B cell (primary cell): Measurements from ENCODE around the gene CACNA2D2. TPM values are rescaled to one million over a fixed set of nuclear protein-coding genes. Genes with fewer than 3 reads are reported as not detected.

Source experiments
- ATAC-seq: fragments of 200-7000 bp; cut with Tn5 transposase; one replicate; pipeline ENCODE4 v1.10.0; 2021; ENCODE audit warnings: low read depth, mild to moderate bottlenecking, moderate number of reproducible peaks, moderate library complexity
- CTCF ChIA-PET: fragments of 350-600 bp; sonication (Branson Sonifier 250); formaldehyde crosslinking; loops from one replicate; lab custom pipeline; 2021; ENCODE audit warnings: antibody characterized with exemption, inconsistent platforms; lab: Charles Lee
- POLR2A ChIA-PET: fragments of 350-600 bp; sonication (Branson Sonifier 250); formaldehyde crosslinking; loops from one replicate; lab custom pipeline; 2021; ENCODE audit warnings: antibody characterized with exemption; lab: Charles Lee
- DNase-seq: peaks from one replicate; pipeline ENCODE4 v3.0.0; 2013
- H2AFZ ChIP-seq: 2 replicates; pipeline ENCODE4 v1.6.1; 2012; ENCODE audit warnings: mild to moderate bottlenecking, low read depth, low read length; ENCODE audit not compliant: insufficient read depth, poor library complexity, severe bottlenecking
- H3K27ac ChIP-seq, 2 donors: 1 replicate in 1 of 2; 2 replicates in 1 of 2; pipeline ENCODE4 v1.5.1; 2012 to 2013; ENCODE audit warnings: low read length in 2 of 2, mild to moderate bottlenecking in 2 of 2, moderate library complexity in 1 of 2
- H3K27me3 ChIP-seq, 4 experiments: fragments of 200-600 bp in 1 of 4; sonication (generic) in 1 of 4; replicated peaks in 1 of 4; 1 replicate in 2 of 4; 2 replicates in 2 of 4; pipeline versions ENCODE4 v1.6.1 to v1.7.0; 2013 to 2016; ENCODE audit warnings: low read length in 3 of 4, mild to moderate bottlenecking in 2 of 4, mixed read lengths in 1 of 4, moderate library complexity in 1 of 4; ENCODE audit not compliant: insufficient read depth in 4 of 4, control insufficient read depth in 3 of 4; ENCODE audit errors: control extremely low read depth in 1 of 4
- H3K36me3 ChIP-seq, 2 experiments: replicated peaks in 1 of 2; 1 replicate in 1 of 2; 2 replicates in 1 of 2; pipeline versions ENCODE4 v1.6.1 to v1.7.1; 2013; ENCODE audit warnings: low read length in 1 of 2; ENCODE audit not compliant: insufficient read depth in 2 of 2, control insufficient read depth in 1 of 2; ENCODE audit errors: control extremely low read depth in 1 of 2, extremely low read depth in 1 of 2
- H3K4me1 ChIP-seq, 2 donors: fragments of 200-600 bp in 1 of 2; sonication (generic) in 1 of 2; 1 replicate in 1 of 2; 2 replicates in 1 of 2; pipeline versions ENCODE4 v1.5.1 to v1.6.1; 2013 to 2017; ENCODE audit warnings: low read length in 2 of 2; ENCODE audit not compliant: control insufficient read depth in 2 of 2, insufficient read depth in 2 of 2
- H3K4me2 ChIP-seq: replicated peaks from 2 replicates; pipeline ENCODE3; 2012; ENCODE audit warnings: mild to moderate bottlenecking, low read depth, low read length; ENCODE audit not compliant: poor library complexity, severe bottlenecking
- H3K4me3 ChIP-seq, 5 experiments: fragments of 200-600 bp in 1 of 5; sonication (generic) in 1 of 5; 1 replicate in 3 of 5; 2 replicates in 2 of 5; pipeline versions ENCODE4 v1.5.1 to v1.7.0; 2011 to 2016; ENCODE audit warnings: low read length in 4 of 5, mild to moderate bottlenecking in 4 of 5, low read depth in 2 of 5, control low read depth in 1 of 5, moderate library complexity in 1 of 5; ENCODE audit not compliant: insufficient read depth in 1 of 5; ENCODE audit errors: control extremely low read depth in 1 of 5, extremely low read depth in 1 of 5
- H3K79me2 ChIP-seq: fragments of 200-600 bp; sonication (generic); one replicate; pipeline ENCODE4 v1.6.0; 2016; ENCODE audit warnings: low read length; ENCODE audit not compliant: control insufficient read depth, insufficient read depth
- H3K9ac ChIP-seq: fragments of 200-600 bp; sonication (generic); 2 replicates; pipeline ENCODE4 v1.6.1; 2017; ENCODE audit warnings: mild to moderate bottlenecking, low read length, moderate library complexity
- H3K9me3 ChIP-seq, 3 donors: one replicate each; pipeline versions ENCODE4 v1.6.1 to v1.7.1; 2013; ENCODE audit warnings: low read length in 2 of 3; ENCODE audit not compliant: control insufficient read depth in 2 of 3, insufficient read depth in 1 of 3; ENCODE audit errors: control extremely low read depth in 1 of 3
- H4K20me1 ChIP-seq: 2 replicates; pipeline ENCODE4 v1.6.0; 2012; ENCODE audit warnings: mild to moderate bottlenecking, low read length; ENCODE audit not compliant: insufficient read depth, control insufficient read depth, poor library complexity, severe bottlenecking
- H3K27ac Mint-ChIP-seq: one replicate; pipeline ENCODE4 v1.8.0; 2021; ENCODE audit warnings: mixed read lengths
- H3K27me3 Mint-ChIP-seq: one replicate; pipeline ENCODE4 v1.8.0; 2021; ENCODE audit warnings: mixed read lengths
- H3K4me1 Mint-ChIP-seq: one replicate; pipeline ENCODE4 v1.8.0; 2021; ENCODE audit warnings: mixed read lengths
- H3K4me3 Mint-ChIP-seq: one replicate; pipeline ENCODE4 v1.8.0; 2021; ENCODE audit warnings: mixed read lengths
- H3K9me3 Mint-ChIP-seq: one replicate; pipeline ENCODE4 v1.8.0; 2022; ENCODE audit warnings: mixed read lengths; ENCODE audit not compliant: insufficient read depth
- CTCF ChIP-seq: fragments of 200-600 bp; IDR thresholded peaks from one replicate; pipeline ENCODE4 v1.8.0; 2022; ENCODE audit warnings: antibody characterized with exemption, mild to moderate bottlenecking
- EZH2 ChIP-seq: IDR thresholded peaks from 2 replicates; pipeline ENCODE4 v1.6.1; 2012; ENCODE audit warnings: borderline replicate concordance, low read depth, mild to moderate bottlenecking, moderate library complexity, low read length; ENCODE audit not compliant: insufficient read depth, poor library complexity, severe bottlenecking
- WGBS: methylation state at CpG from one replicate; pipeline ENCODE4 v1.1.5; 2013; ENCODE audit warnings: missing lambda C conversion rate; ENCODE audit not compliant: insufficient coverage; 5-methylcytosine and 5-hydroxymethylcytosine counted together
- intact Hi-C: fragments of 100-400 bp; cut with micrococcal nuclease; formaldehyde crosslinking; loops from one replicate; pipeline ENCODE4 v1.10.0; 2022
- polyA plus RNA-seq: library from polyadenylated mRNA; depleted of rRNA; stranded (reverse); fragments of >200 nt; gene quantifications from 2 replicates; pipeline ENCODE4 v1.2.3, GENCODE V29; 2012
- total RNA-seq, 2 donors: library from RNA; stranded (reverse); fragments of 120-200 nt in 1 of 2; gene quantifications; 1 replicate in 1 of 2; 2 replicates in 1 of 2; pipeline versions ENCODE4 v1.2.3 to v1.2.4, GENCODE V29; 2013 to 2022

Gene CACNA2D2
- total and polyA plus RNA-seq, 2 donors (not counting 1 experiment from before 2014, with no cell fraction given), result 0.69 to 1.2 TPM

GRCh38 chr3:50457988-50458387 lies 45.4 kb downstream of the CACNA2D2 start:
- Histone ChIP-seq H3K27me3 (no peaks in the 10 kb centered on the region), H3K36me3 (no peaks in the 10 kb centered on the region), H3K27ac (no peak overlapping the region), H3K9ac (no peak overlapping the region), H3K79me2 (no peaks in the 10 kb centered on the region), H3K4me3 (no peak overlapping the region), H2AFZ (no peak overlapping the region), H3K9me3 (no peaks in the 10 kb centered on the region), H3K4me2 (no peak overlapping the region), H4K20me1 (no peaks in the 10 kb centered on the region), H3K4me1 (no peaks in the 10 kb centered on the region)
- Mint-ChIP-seq H3K27me3 (peaks cover 20% of the 10 kb centered on the region), H3K9me3 (no peaks in the 10 kb centered on the region), H3K27ac (no peak overlapping the region), H3K4me3 (no peak overlapping the region), H3K4me1 (no peaks in the 10 kb centered on the region)
- CTCF ChIA-PET, result no interaction called here
- WGBS, result 75% methylated on average over 6 of the region's 7 CpGs
- intact Hi-C loops, result no loop called here
- ATAC-seq (no peak), DNase-seq (no peak)
- POLR2A ChIA-PET, result no interaction called here
- TF ChIP-seq EZH2 (no peak), CTCF (no peak)

- H3K9ac ChIP-seq, result no peak overlapping the region
- H2AFZ ChIP-seq, result no peak overlapping the region
- H3K79me2 ChIP-seq, result no peaks in the 10 kb centered on the region
- no peak overlapping the region for H3K27ac ChIP-seq
- 88% methylated on average over 15 of the region's 31 CpGs for WGBS
- no peak overlapping the region for H3K4me3 Mint-ChIP-seq
- H4K20me1 ChIP-seq, result no peaks in the 10 kb centered on the region
- DNase-seq (no peak), ATAC-seq (no peak)
- peaks cover 2% of the 10 kb centered on the region for H3K4me1 Mint-ChIP-seq
- no peaks in the 10 kb centered on the region for H3K36me3 ChIP-seq
- intact Hi-C loops, result no loop called here
- no peaks in the 10 kb centered on the region for H3K27me3 ChIP-seq
- ChIA-PET CTCF (no interaction called here), POLR2A (no interaction called here)
- H3K9me3 Mint-ChIP-seq, result no peaks in the 10 kb centered on the region
- H3K27me3 Mint-ChIP-seq, result peaks cover 21% of the 10 kb centered on the region
- H3K4me1 ChIP-seq, result peaks cover 0 to under 1% of the 10 kb centered on the region in 2 donors
- no peak overlapping the region for H3K4me3 ChIP-seq
- no peak overlapping the region for H3K27ac Mint-ChIP-seq
- no peak for TF ChIP-seq EZH2
- no peak for TF ChIP-seq CTCF
- H3K9me3 ChIP-seq, result no peaks in the 10 kb centered on the region
- no peak overlapping the region for H3K4me2 ChIP-seq
Observed at GRCh38 chr3:50455161-50456018, 48.0 kb downstream of the CACNA2D2 start.
